HG03432 (cell line): ENCODE measurements around the gene IL2RG.

Source experiments
- ATAC-seq: cut with Tn5 transposase; IDR thresholded peaks from one replicate; pipeline ENCODE4 v1.9.1; 2021; ENCODE audit warnings: mild to moderate bottlenecking, moderate library complexity; ENCODE audit not compliant: unreplicated experiment

Gene IL2RG

GRCh38 chrX:71081330-71082123 lies 29.9 kb downstream of the IL2RG start:
- ATAC-seq: no peak

GRCh38 chrX:71070531-71070930 lies 40.8 kb downstream of the IL2RG start:
- ATAC-seq: no peak

GRCh38 chrX:71068044-71068918 lies 43.1 kb downstream of the IL2RG start, which contains the start of gene SNX12:
TSS of gene SNX12 (minus strand) at chrX:71068334. CDS start at chrX:71068306, 28 bp downstream.
- peak; percentile 95 for ATAC-seq

GRCh38 chrX:71067712-71068043 lies 43.7 kb downstream of the IL2RG start:
- ATAC-seq: peak; percentile 1

DNA sequence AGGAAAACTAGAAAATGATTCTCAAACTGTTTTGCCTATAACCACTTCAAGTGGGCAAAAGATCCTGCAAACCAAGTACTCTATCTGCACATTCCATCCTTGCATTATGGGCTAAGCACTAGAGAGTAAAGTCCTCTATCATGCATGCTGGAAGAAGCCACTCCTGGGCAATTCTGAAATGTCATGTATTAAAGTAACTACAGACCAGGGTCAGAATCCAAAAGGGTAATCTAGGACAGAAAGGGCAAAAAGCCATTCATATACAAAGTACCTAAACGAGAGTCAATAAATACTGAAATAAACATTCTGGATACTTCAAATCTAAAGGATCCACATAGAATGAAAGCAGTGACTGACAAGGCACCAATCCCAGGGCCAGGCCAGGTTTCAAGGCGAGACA lies 44.3 kb downstream of the IL2RG start:
- ATAC-seq: no peak

DNA sequence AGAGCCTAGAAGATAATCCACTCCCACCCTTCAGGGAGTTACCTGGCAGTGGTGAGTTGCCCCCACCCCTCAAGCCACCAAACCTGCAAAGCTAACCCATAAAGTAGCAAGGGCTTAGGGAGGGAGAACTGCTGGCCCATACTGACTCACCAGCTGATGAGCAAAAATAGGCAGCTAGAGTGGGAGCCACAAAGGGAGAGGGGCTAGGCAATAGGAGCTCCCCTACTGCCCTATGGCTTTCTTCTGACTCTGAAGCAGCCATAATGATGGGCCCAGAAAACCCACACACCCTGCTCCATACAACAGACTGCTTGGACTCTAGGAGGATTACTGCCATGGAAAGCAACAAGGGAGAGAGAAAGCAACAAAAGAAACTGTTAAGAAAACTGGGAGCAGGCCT lies 51.2 kb downstream of the IL2RG start:
- ATAC-seq: no peak

GRCh38 chrX:71057848-71058530 lies 53.4 kb downstream of the IL2RG start:
- no peak for ATAC-seq
